ENCODE measurements around the gene PAPLN. TPM values are rescaled to one million over a fixed set of nuclear protein-coding genes. Genes with fewer than 3 reads are reported as not detected.

Gene PAPLN
- polyA plus RNA-seq, 1 experiment, result 1.0 TPM

GRCh38 chr14:73249564-73250316 lies 12.4 kb downstream of the PAPLN start:
- Histone ChIP-seq H3K36me3 (ENCODE audit: control insufficient read depth, insufficient read depth, low read length) (no peaks in the 10 kb centered on the region), H3K4me3 (ENCODE audit: low read depth, low read length) (no peak overlapping the region), H3K27me3 (ENCODE audit: control insufficient read depth, insufficient read depth, low read length) (peaks cover 4% of the 10 kb centered on the region; the same call in 1 of the 2 replicates)
- POLR2A ChIA-PET, result no interaction called here
- no peak for TF ChIP-seq CTCF (IDR thresholded peaks at IDR 0.05; ENCODE audit: insufficient read depth, low read depth, low read length)
- DNase-seq (ENCODE audit: low read depth), result no peak
- CTCF ChIA-PET, result no interaction called here

GRCh38 chr14:73250317-73250713 lies 13.0 kb downstream of the PAPLN start:
- ChIA-PET CTCF (no interaction called here), POLR2A (no interaction called here)
- Histone ChIP-seq H3K4me3 (ENCODE audit: low read depth, low read length) (no peak overlapping the region), H3K36me3 (ENCODE audit: control insufficient read depth, insufficient read depth, low read length) (no peaks in the 10 kb centered on the region), H3K27me3 (ENCODE audit: control insufficient read depth, insufficient read depth, low read length) (no peaks in the 10 kb centered on the region)
- DNase-seq (ENCODE audit: low read depth), result no peak
- no peak for TF ChIP-seq CTCF (IDR thresholded peaks at IDR 0.05; ENCODE audit: insufficient read depth, low read depth, low read length)

GRCh38 chr14:73250781-73251500 lies 13.6 kb downstream of the PAPLN start:
- ChIA-PET POLR2A (no interaction called here), CTCF (no interaction called here)
- DNase-seq (ENCODE audit: low read depth), result no peak

GRCh38 chr14:73251516-73252215 lies 14.4 kb downstream of the PAPLN start:
- no peak for TF ChIP-seq CTCF (IDR thresholded peaks at IDR 0.05; ENCODE audit: insufficient read depth, low read depth, low read length)
- Histone ChIP-seq H3K36me3 (ENCODE audit: control insufficient read depth, insufficient read depth, low read length) (no peaks in the 10 kb centered on the region), H3K27me3 (ENCODE audit: control insufficient read depth, insufficient read depth, low read length) (no peaks in the 10 kb centered on the region), H3K4me3 (ENCODE audit: low read depth, low read length) (no peak overlapping the region)
- POLR2A ChIA-PET, result no interaction called here
- CTCF ChIA-PET, result no interaction called here
- no peak for DNase-seq (ENCODE audit: low read depth)

More at GRCh38 chr14:73250781-73251500, 13.6 kb downstream of the PAPLN start:
- H3K4me3 ChIP-seq (ENCODE audit: low read depth, low read length), result no peak overlapping the region
- TF ChIP-seq CTCF (IDR thresholded peaks at IDR 0.05; ENCODE audit: insufficient read depth, low read depth, low read length), result no peak
- H3K27me3 ChIP-seq (ENCODE audit: control insufficient read depth, insufficient read depth, low read length), result no peaks in the 10 kb centered on the region
- no peaks in the 10 kb centered on the region for H3K36me3 ChIP-seq (ENCODE audit: control insufficient read depth, insufficient read depth, low read length)
